HG02884 (cell line): ENCODE measurements around the gene FAM53A.

Experiments used
- ATAC-seq: cut with Tn5 transposase; IDR thresholded peaks from one replicate; pipeline ENCODE4 v1.9.1; 2021; ENCODE audit warnings: mild to moderate bottlenecking, moderate library complexity; ENCODE audit not compliant: unreplicated experiment

Gene FAM53A

GRCh38 chr4:1661695-1662094 is 22.4 kb downstream of the FAM53A start:
- no peak for ATAC-seq

GRCh38 chr4:1660948-1661677 is 23.0 kb downstream of the FAM53A start:
- ATAC-seq: no peak

- no peak for ATAC-seq
These were observed 24.7 kb downstream of the FAM53A start for GRCh38 chr4:1659104-1660043.

- no peak for ATAC-seq
These were observed 25.5 kb downstream of the FAM53A start for GRCh38 chr4:1658581-1658980.

- ATAC-seq: no peak
These were observed 26.0 kb downstream of the FAM53A start for GRCh38 chr4:1658146-1658545.

- no peak for ATAC-seq
These were observed 27.1 kb downstream of the FAM53A start for GRCh38 chr4:1656986-1657385.

- ATAC-seq: no peak
These were observed 28.0 kb downstream of the FAM53A start for GRCh38 chr4:1656132-1656531.

GRCh38 chr4:1655676-1656075 is 28.4 kb downstream of the FAM53A start:
- ATAC-seq: no peak

- no peak for ATAC-seq
These were observed 29.0 kb downstream of the FAM53A start for GRCh38 chr4:1655081-1655480.

- no peak for ATAC-seq
These were observed 29.7 kb downstream of the FAM53A start for GRCh38 chr4:1654216-1654955.

GRCh38 chr4:1653776-1654175 is 30.3 kb downstream of the FAM53A start:
- ATAC-seq: no peak

GRCh38 chr4:1652088-1652487 is 32.0 kb downstream of the FAM53A start:
- ATAC-seq: no peak

GRCh38 chr4:1651609-1652008 is 32.5 kb downstream of the FAM53A start:
- ATAC-seq: no peak

- no peak for ATAC-seq
These were observed 35.2 kb downstream of the FAM53A start for GRCh38 chr4:1648962-1649361.

- ATAC-seq: no peak
These were observed 36.7 kb downstream of the FAM53A start for GRCh38 chr4:1647432-1647831.

- no peak for ATAC-seq
These were observed 37.4 kb downstream of the FAM53A start for GRCh38 chr4:1646690-1647089.

GRCh38 chr4:1644891-1645657 is 39.0 kb downstream of the FAM53A start:
- ATAC-seq: no peak

GRCh38 chr4:1643971-1644735 is 40.0 kb downstream of the FAM53A start:
- no peak for ATAC-seq

- ATAC-seq: no peak
These were observed 41.7 kb downstream of the FAM53A start for GRCh38 chr4:1642196-1642951.
